Neural cell (in vitro differentiated cells): ENCODE results near the gene AFAP1. TPM values are rescaled to one million over a fixed set of nuclear protein-coding genes. Genes with fewer than 3 reads are reported as not detected.

Source experiments
- H2AFZ ChIP-seq: fragments of 200-600, 300-800 bp; sonication (generic), shearing (Covaris generic); 2 replicates; pipeline ENCODE4 v1.6.0; 2014; ENCODE audit warnings: low read depth, mild to moderate bottlenecking, antibody characterized with exemption, low read length, moderate library complexity
- H3F3A ChIP-seq: fragments of 200-600 bp; shearing (Covaris generic); 2 replicates; pipeline ENCODE4 v1.6.1; 2016; ENCODE audit warnings: mild to moderate bottlenecking, moderate library complexity, mixed read lengths, antibody characterized with exemption, low read length; ENCODE audit not compliant: insufficient read depth, poor library complexity, severe bottlenecking
- H3K27ac ChIP-seq: fragments of 200-600, 300-800 bp; sonication (generic), shearing (Covaris generic); 2 replicates; pipeline ENCODE4 v1.5.1; 2014; ENCODE audit warnings: mild to moderate bottlenecking, low read length, moderate library complexity
- H3K27me3 ChIP-seq: fragments of 300-800, 200-600 bp; sonication (generic), shearing (Covaris generic); 2 replicates; pipeline ENCODE4 v1.6.0; 2014; ENCODE audit warnings: mild to moderate bottlenecking, low read depth, low read length, moderate library complexity; ENCODE audit not compliant: insufficient read depth
- H3K36me3 ChIP-seq: fragments of 300-800, 200-600 bp; sonication (generic), shearing (Covaris generic); 2 replicates; pipeline ENCODE4 v1.5.1; 2014; ENCODE audit warnings: mild to moderate bottlenecking, antibody characterized with exemption, low read length, moderate library complexity; ENCODE audit not compliant: insufficient read depth
- H3K4me2 ChIP-seq: fragments of 300-800, 200-600 bp; sonication (generic), shearing (Covaris generic); 2 replicates; pipeline ENCODE4 v1.6.0; 2014; ENCODE audit warnings: mild to moderate bottlenecking, low read length
- H3K4me3 ChIP-seq: fragments of 300-800, 200-600 bp; sonication (generic), shearing (Covaris generic); 2 replicates; pipeline ENCODE4 v1.5.1; 2014; ENCODE audit warnings: mild to moderate bottlenecking, low read length, moderate library complexity
- H3K79me2 ChIP-seq: fragments of 200-600 bp; shearing (Covaris generic); replicated peaks from 2 replicates; pipeline ENCODE4 v1.6.0; 2014; ENCODE audit warnings: mild to moderate bottlenecking, low read length, moderate library complexity; ENCODE audit not compliant: insufficient read depth
- H3K9ac ChIP-seq: fragments of 300-800, 200-600 bp; sonication (generic), shearing (Covaris generic); 2 replicates; pipeline ENCODE4 v1.6.1; 2016; ENCODE audit warnings: mild to moderate bottlenecking, low read length, mixed read lengths
- H3K9me2 ChIP-seq: fragments of 200-600 bp; shearing (Covaris generic); 2 replicates; pipeline ENCODE4 v1.6.1; 2016; ENCODE audit warnings: mild to moderate bottlenecking, low read length, mixed read lengths; ENCODE audit not compliant: insufficient read depth
- H3K9me3 ChIP-seq: fragments of 200-600, 300-800 bp; sonication (generic), shearing (Covaris generic); 2 replicates; pipeline ENCODE4 v1.6.1; 2016; ENCODE audit warnings: mild to moderate bottlenecking, mixed run types, low read length, moderate library complexity, mixed read lengths
- H4K20me1 ChIP-seq: fragments of 200-600 bp; shearing (Covaris generic); 2 replicates; pipeline ENCODE4 v1.6.1; 2016; ENCODE audit warnings: mild to moderate bottlenecking, mixed run types; ENCODE audit not compliant: insufficient read depth
- CTCF ChIP-seq: fragments of 450-650 bp; IDR thresholded peaks from 2 replicates; pipeline ENCODE4 v1.5.1; 2014; ENCODE audit warnings: antibody characterized with exemption, mild to moderate bottlenecking, moderate library complexity; ENCODE audit not compliant: poor library complexity, severe bottlenecking
- EP300 ChIP-seq: fragments of 450-650 bp; conservative IDR thresholded peaks from 2 replicates; pipeline ENCODE4 v1.6.1; 2014; ENCODE audit warnings: antibody characterized with exemption, mild to moderate bottlenecking, moderate library complexity; ENCODE audit not compliant: poor library complexity, severe bottlenecking
- EZH2 ChIP-seq: fragments of 200-600, 300-800 bp; shearing (Covaris generic), sonication (generic); IDR thresholded peaks from 2 replicates; pipeline ENCODE4 v1.6.1; 2014; ENCODE audit warnings: antibody characterized with exemption, low read length, borderline replicate concordance, mild to moderate bottlenecking; ENCODE audit not compliant: insufficient read depth, poor library complexity, severe bottlenecking
- MXI1 ChIP-seq: fragments of 450-650 bp; conservative IDR thresholded peaks from 2 replicates; pipeline ENCODE4 v1.6.1; 2014; ENCODE audit warnings: antibody characterized with exemption, mild to moderate bottlenecking; ENCODE audit not compliant: poor library complexity, severe bottlenecking
- POLR2AphosphoS5 ChIP-seq: IDR thresholded peaks from 2 replicates; pipeline ENCODE4 v1.6.1; 2012
- RAD21 ChIP-seq: fragments of 450-650 bp; conservative IDR thresholded peaks from 2 replicates; pipeline ENCODE4 v1.6.1; 2014; ENCODE audit warnings: antibody characterized with exemption, mild to moderate bottlenecking, moderate library complexity
- REST ChIP-seq: IDR thresholded peaks from 2 replicates; pipeline ENCODE4 v1.6.1; 2012; ENCODE audit warnings: borderline replicate concordance
- SMC3 ChIP-seq: fragments of 450-650 bp; conservative IDR thresholded peaks from 2 replicates; pipeline ENCODE4 v1.6.1; 2014; ENCODE audit warnings: antibody characterized with exemption, mild to moderate bottlenecking, moderate library complexity; ENCODE audit not compliant: poor library complexity
- TAF1 ChIP-seq: IDR thresholded peaks from 2 replicates; pipeline ENCODE4 v1.6.1; 2012; ENCODE audit warnings: low read depth
- polyA plus RNA-seq: library from polyadenylated mRNA; depleted of rRNA; stranded (reverse); fragments of >200 nt; gene quantifications from 2 replicates; pipeline ENCODE4 v1.2.3, GENCODE V29; 2014

Gene AFAP1
- polyA plus RNA-seq, 1 donor from 2014 or later, result 38.9 TPM

GRCh38 chr4:7759216-7759615 lies 180.4 kb downstream of the AFAP1 start:
- no peaks in the 10 kb centered on the region for H3K9me3 ChIP-seq
- no peaks in the 10 kb centered on the region for H3F3A ChIP-seq
- no peaks in the 10 kb centered on the region for H3K27me3 ChIP-seq
- no peak overlapping the region for H3K4me3 ChIP-seq
- H4K20me1 ChIP-seq, result peaks cover 10% of the 10 kb centered on the region
- H3K36me3 ChIP-seq, result no peaks in the 10 kb centered on the region
- no peak overlapping the region for H2AFZ ChIP-seq
- no peak for TF ChIP-seq CTCF
- TF ChIP-seq POLR2AphosphoS5, result no peak
- no peak for TF ChIP-seq EZH2
- no peak for TF ChIP-seq TAF1
- TF ChIP-seq REST, result no peak
- TF ChIP-seq MXI1, result no peak
- TF ChIP-seq EP300, result no peak
- TF ChIP-seq RAD21, result no peak
- TF ChIP-seq SMC3, result no peak
- H3K79me2 ChIP-seq, result no peaks in the 10 kb centered on the region
- H3K4me2 ChIP-seq, result no peak overlapping the region
- H3K27ac ChIP-seq, result no peak overlapping the region
- H3K9me2 ChIP-seq, result no peaks in the 10 kb centered on the region
- H3K9ac ChIP-seq, result no peak overlapping the region

GRCh38 chr4:7758476-7758875 lies 181.2 kb downstream of the AFAP1 start:
- H3K79me2 ChIP-seq, result no peaks in the 10 kb centered on the region
- H3K9ac ChIP-seq, result no peak overlapping the region
- peaks cover 8% of the 10 kb centered on the region for H4K20me1 ChIP-seq
- no peak overlapping the region for H3K4me2 ChIP-seq
- no peaks in the 10 kb centered on the region for H3K9me3 ChIP-seq
- TF ChIP-seq RAD21, result no peak
- TF ChIP-seq POLR2AphosphoS5, result no peak
- no peak for TF ChIP-seq CTCF
- no peak for TF ChIP-seq EP300
- TF ChIP-seq TAF1, result no peak
- TF ChIP-seq REST, result no peak
- no peak for TF ChIP-seq SMC3
- TF ChIP-seq EZH2, result no peak
- TF ChIP-seq MXI1, result no peak
- no peaks in the 10 kb centered on the region for H3F3A ChIP-seq
- no peak overlapping the region for H2AFZ ChIP-seq
- H3K27ac ChIP-seq, result no peak overlapping the region
- no peaks in the 10 kb centered on the region for H3K9me2 ChIP-seq
- no peak overlapping the region for H3K4me3 ChIP-seq
- H3K27me3 ChIP-seq, result no peaks in the 10 kb centered on the region
- H3K36me3 ChIP-seq, result no peaks in the 10 kb centered on the region
